HepG2 (cell line): ENCODE measurements around the gene TRANK1.

ENCODE experiments used
- JUND ChIP-seq: sonication (generic); formaldehyde crosslinking; IDR thresholded peaks from 2 replicates; pipeline ENCODE4 v1.8.0; 2022; ENCODE audit warnings: mild to moderate bottlenecking, missing genetic modification reagents
- SMAD1 ChIP-seq: sonication (generic); formaldehyde crosslinking; IDR thresholded peaks from 2 replicates; pipeline ENCODE4 v1.4.0; 2020; ENCODE audit warnings: missing genetic modification reagents, low read depth, mild to moderate bottlenecking, borderline replicate concordance
- TP53 ChIP-seq: sonication (generic); formaldehyde crosslinking; conservative IDR thresholded peaks from 2 replicates; pipeline ENCODE4 v1.4.0; 2020; ENCODE audit warnings: missing genetic modification reagents
- ZBTB14 ChIP-seq: sonication (generic); formaldehyde crosslinking; IDR thresholded peaks from 2 replicates; pipeline ENCODE4 v1.4.0; 2020; ENCODE audit warnings: missing genetic modification reagents

- no peak for TF ChIP-seq ZBTB14 (CRISPR knock-in tag)
- no peak for TF ChIP-seq JUND (CRISPR knock-in tag)
- no peak for TF ChIP-seq TP53 (CRISPR knock-in tag)
- TF ChIP-seq SMAD1 (CRISPR knock-in tag): no peak
Observed at GRCh38 chr3:36904641-36905040, 40.2 kb downstream of the TRANK1 start.
